NCI-H69 (cell line): ENCODE measurements around the gene FKBP6.
"Not testable (repeated sequence)": the region's sequence is repeated elsewhere in the genome, so short reads cannot be mapped to it uniquely, and the experiment has no call there.

Experiments used
- DNase-seq: peaks from one replicate; lab custom pipeline; 2025; lab: John Stamatoyannopoulos, UW

Gene FKBP6, protein sequence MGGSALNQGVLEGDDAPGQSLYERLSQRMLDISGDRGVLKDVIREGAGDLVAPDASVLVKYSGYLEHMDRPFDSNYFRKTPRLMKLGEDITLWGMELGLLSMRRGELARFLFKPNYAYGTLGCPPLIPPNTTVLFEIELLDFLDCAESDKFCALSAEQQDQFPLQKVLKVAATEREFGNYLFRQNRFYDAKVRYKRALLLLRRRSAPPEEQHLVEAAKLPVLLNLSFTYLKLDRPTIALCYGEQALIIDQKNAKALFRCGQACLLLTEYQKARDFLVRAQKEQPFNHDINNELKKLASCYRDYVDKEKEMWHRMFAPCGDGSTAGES

DNA sequence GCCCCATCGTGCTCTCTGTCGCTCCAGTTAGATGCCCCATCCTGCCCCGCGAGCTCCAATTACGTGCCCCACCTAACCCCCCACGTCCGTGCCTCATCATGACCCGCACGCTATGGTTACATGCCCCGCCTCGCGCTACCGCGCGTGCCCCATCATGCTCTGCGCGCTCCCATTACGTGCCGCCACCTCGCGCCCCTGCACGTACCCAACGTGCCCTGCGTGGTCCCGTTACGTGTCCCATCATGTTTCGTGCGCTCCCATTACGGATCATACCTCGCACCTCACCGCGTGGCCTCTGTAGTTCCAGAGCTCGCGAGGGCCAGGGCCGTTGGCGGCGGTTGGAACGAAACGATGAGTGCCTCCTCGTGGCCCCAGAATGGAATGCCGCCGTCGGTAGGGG lies at the start of gene FKBP6, which contains the start of gene TRIM50:
Gene FKBP6, plus strand, starts transcription at position 240 of the 400 bp plus-strand sequence. CDS start 268 bp downstream, outside the sequence.
Gene TRIM50, minus strand, starts transcription at position 161 of the 400 bp plus-strand sequence. CDS start 3,295 bp downstream, outside the sequence.
- DNase-seq, result not testable (repeated sequence)

- DNase-seq, result not testable (repeated sequence)
Observed at GRCh38 chr7:73297235-73297634, 30.7 kb upstream of the FKBP6 start.

DNA sequence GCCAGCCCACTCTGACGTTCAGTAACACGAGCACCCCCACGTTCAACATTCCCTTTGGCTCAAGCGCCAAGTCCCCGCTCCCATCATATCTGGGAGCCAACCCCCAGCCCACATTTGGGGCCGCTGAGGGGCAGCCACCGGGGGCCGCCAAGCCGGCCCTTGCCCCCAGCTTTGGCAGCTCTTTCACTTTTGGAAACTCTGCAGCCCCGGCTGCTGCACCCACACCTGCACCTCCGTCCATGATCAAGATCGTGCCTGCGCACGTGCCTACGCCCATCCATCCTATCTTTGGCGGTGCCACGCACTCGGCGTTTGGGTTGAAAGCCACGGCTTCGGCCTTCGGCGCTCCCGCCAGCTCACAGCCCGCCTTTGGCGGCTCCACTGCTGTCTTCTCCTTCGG lies 30.3 kb upstream of the FKBP6 start:
- not testable (repeated sequence) for DNase-seq

DNA sequence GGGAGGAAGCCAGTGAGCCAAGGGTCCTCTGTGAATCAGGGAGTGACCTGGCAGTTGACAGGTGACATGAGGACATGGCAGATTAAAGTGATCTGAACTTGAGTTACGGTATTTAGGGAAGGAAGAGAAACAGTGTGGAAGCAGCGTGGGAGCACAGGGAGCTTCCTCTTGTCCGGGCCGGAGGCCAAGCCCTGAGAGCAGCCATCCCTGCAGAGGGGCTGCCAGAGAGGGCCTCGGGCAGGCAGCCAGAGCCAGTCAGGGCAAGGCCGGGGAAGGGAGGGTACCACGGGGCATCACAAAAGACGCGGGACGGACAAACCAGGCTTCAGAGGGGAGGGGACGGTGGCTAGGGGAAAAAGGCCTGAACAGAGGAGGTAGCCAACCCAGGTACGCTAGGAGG lies 28.1 kb upstream of the FKBP6 start:
- DNase-seq, result not testable (repeated sequence)

DNA sequence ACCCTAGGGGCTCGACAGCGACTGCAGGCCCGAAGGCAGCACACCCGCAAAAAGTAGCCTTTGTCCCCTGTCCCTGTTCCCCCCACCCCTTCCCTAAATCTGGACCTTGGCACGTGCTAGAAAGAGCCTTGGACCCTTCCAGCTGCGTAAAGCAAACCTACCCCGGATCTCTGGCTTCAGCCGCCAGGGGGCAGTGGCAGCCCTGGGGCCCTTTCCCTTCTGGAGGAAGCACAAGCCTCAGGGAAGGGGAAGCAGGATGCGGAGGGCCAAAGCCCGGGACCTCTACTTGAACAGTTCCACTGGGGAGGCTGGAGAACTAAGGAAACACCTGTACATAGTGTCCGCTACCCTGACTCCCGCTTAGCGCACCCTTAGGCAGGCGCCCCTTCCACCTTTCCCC lies 26.9 kb upstream of the FKBP6 start:
- not testable (repeated sequence) for DNase-seq

- DNase-seq, result not testable (repeated sequence)
Observed at GRCh38 chr7:73302846-73303245, 25.1 kb upstream of the FKBP6 start.

- no peak for DNase-seq
Observed at GRCh38 chr7:73303546-73303945, 24.4 kb upstream of the FKBP6 start.

- no peak for DNase-seq
Observed at GRCh38 chr7:73304071-73304470, 23.9 kb upstream of the FKBP6 start.

DNA sequence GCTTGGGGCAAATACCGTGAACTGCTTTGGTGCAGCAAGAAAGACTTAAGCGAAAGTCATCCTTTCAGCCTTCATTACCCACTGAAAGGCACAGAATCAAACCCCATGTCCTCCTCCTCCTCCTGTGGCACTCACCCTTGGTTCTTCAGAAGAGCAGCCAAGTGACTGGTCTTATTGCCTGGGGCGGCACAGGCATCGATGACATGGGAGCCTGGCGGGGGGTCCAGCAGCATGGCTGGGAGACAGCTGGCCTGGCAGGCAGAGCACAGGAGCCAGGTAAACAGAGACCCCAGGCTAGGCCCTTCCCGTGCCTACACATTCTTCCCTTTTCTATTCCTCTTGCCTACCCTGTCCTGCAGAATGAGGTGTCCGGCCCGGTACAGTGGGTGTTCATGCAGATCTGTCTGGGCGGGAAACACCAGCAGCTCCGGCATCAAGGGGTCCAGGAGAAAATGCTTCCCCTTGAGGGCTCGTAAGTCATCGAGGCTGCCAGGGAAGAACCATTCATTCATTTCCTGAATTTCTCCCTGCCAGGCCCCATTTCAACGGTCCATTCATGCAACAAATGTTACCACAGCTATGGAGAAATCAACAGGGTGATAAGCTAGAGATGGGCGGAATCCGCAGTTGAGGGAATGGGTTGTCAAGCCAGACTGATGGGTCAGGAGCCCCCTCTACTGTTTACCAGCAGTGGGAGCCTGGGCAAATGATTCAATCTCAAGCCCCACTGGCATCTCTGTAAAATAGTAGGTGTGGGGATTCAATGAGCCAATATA lies 23.2 kb upstream of the FKBP6 start:
- DNase-seq, result not testable (repeated sequence)

GRCh38 chr7:73307436-73307835 lies 20.5 kb upstream of the FKBP6 start:
- DNase-seq, result no peak

DNA sequence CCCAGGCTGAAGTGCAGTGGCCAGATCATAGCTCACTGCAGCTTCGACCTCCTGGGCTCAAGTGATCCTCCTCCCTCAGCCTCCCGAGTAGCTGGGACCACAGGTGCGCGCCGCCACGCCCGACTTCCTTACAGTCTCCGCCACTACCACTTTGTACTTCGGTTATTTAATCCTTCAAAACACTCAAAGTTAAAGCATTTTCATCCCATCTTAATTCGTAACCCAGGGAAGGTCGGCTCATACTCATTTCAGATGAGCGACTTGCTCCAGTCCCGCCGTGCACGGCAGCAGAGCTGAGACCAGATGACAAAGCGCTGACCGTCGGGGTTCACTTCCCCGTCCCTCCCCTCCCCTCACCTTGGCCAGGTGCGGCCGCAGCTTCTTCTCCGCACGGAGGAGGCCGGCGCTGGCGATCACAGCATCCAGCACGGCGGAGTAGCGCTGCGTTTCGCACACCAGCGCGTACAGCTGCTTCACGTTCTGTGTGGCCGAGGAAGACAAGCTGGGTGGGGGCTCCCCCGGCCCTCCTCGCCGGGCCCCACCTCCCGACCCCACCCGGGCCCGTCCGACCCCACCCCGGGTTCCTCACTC lies 19.8 kb upstream of the FKBP6 start:
- peak; percentile 74 for DNase-seq

- DNase-seq, result peak; percentile 94
Observed at GRCh38 chr7:73308665-73309214, 19.2 kb upstream of the FKBP6 start, which contains the start of gene NSUN5. NSUN5 (minus strand) TSS chr7:73308826; CDS start chr7:73308790, 36 bp downstream.

DNA sequence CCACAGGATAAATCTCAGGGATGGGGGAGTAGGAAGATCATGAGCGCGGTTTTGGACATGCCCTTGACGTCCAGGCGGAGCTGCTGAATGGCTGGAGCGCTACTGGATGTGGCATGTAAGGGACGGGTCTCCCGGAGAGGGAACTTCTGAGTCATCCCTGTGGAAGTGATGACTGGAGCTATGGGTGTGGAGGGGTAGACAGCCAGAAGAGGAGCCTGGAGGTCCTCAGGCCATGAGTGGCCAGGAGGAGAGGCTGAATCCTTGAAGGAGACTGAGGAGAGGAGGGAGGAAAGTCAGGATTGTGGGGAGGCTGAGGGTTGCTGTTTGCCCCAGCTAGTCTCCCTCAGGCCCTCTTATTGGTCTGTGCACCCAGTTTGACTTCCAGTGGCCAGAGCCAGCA lies 16.5 kb upstream of the FKBP6 start:
- DNase-seq, result not testable (repeated sequence)

- DNase-seq, result no peak
Observed at GRCh38 chr7:73312831-73313520, 15.0 kb upstream of the FKBP6 start.

DNA sequence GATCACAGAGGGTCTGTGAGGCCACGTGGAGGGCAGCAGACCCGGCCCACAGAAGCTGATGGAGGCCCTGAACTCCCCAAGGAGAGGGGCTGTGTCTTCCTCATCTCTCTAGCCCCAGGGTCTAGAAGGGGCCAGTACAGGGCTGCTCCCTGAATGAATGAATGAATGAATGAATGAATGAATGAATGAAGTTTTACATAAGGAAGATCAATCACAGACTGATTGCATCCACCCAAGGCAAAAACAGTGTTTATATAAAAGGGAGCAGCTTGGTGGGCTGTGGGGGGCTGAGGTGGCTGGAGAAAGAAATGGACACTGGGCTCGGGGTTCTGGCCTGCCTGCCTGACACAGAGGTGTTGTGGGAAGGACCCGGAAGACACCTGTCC lies 14.4 kb upstream of the FKBP6 start:
- no peak for DNase-seq

GRCh38 chr7:73314271-73314670 lies 13.7 kb upstream of the FKBP6 start:
- no peak for DNase-seq

GRCh38 chr7:73316521-73316920 lies 11.4 kb upstream of the FKBP6 start:
- no peak for DNase-seq

DNA sequence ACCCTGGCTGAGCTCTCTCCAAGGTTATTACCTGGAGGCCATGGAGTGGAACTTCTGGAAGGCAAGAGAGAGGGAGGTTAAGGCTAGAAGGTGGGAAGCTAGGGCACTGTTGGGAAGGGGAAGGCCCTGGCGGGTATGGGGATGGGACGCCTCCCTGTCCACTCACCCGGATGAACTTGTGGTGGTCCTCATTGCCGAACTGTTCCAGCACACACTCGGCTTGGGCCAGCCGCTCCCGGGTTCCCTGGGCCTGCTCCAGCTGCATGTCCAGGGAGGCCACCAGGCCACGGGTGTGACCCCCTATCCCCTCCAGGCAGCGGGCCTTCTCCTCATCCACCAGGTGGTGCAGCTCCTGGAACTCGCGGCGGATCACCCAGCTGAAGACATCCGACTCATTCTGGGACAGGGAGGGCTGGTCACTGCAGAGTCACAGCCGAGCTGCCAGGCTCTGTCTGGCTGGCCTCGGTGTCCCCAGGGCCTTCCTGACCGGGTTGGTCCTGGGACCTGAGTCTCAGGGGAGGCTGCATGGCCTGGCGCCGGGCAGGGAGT lies 9.2 kb upstream of the FKBP6 start:
- DNase-seq, result not testable (repeated sequence)

- DNase-seq, result not testable (repeated sequence)
Observed at GRCh38 chr7:73319541-73319940, 8.4 kb upstream of the FKBP6 start.

DNA sequence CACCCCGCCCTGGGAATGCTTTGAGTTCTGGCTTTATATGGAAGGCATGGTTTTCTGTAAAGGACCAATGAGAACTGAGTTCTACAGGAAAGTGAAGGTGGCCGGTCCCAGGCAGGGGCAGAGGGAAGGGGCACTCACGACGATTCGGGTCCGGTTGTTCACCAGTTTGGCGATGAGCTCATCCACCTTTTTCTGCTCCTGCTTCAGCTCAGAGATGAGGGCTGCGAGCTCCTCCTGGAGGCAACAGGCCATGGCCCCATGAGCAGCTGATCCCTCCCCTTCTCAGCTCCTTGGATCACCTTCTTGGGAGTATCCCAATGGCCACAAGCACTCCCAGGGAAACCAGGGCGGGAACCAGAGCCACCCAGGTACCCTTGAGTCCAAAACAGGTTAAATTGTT lies 8.0 kb upstream of the FKBP6 start:
- not testable (repeated sequence) for DNase-seq

DNA sequence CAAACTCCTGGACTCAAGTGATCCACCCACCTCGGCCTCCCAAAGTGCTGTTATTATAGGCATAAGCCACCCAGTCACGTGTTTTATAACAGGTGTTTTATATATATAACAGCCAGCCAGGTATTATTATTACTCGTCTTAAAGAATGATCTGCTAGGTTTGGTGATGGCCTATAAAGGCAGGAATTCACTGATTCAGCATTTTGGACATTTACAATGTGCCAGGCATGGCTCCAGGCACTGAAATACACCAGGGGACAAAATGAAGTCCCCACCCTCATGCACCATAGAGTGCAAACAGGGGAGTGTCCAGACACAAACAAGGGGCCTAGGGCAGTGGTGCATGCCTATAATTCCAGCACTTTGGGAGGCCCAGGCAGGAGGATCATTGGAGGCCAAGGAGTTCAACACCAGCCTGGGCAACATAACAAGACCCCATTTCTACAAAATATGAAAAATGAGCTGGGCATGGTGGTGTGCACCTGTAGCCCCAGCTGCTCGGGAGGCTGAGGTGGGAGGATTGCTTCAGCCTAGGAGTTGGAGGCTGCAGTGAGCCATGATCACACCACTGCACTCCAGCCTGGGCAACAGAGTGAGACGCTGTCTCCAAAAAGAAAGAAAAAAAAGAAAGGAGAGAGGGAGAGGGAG lies 4.4 kb upstream of the FKBP6 start:
- not testable (repeated sequence) for DNase-seq
